Stimulated activated naive CD8-positive, alpha-beta T cell treated with anti-CD3 and anti-CD28 coated beads, Interleukin-15, Interleukin-2, amounts not matched to agents 100 U/mL and 50 U/mL, for 24 hours (primary cell): Measurements from ENCODE around the gene CORO2A.

ENCODE experiments used
- ATAC-seq: fragments of 150-1000 bp; cut with Tn5 transposase; one replicate; pipeline ENCODE4 v1.10.0; 2021
- DNase-seq: peaks from one replicate; pipeline ENCODE4 v3.0.0; 2021

CORO2A gene

GRCh38 chr9:98168153-98168780 is 24.2 kb downstream of the CORO2A start:
- ATAC-seq (no peak), DNase-seq (no peak)

- no peak for ATAC-seq
- DNase-seq, result no peak
Observed at GRCh38 chr9:98164912-98165311, 27.5 kb downstream of the CORO2A start.

- ATAC-seq (no peak), DNase-seq (no peak)
Observed at GRCh38 chr9:98162613-98163012, 29.8 kb downstream of the CORO2A start.

GRCh38 chr9:98161851-98162250 is 30.6 kb downstream of the CORO2A start:
- ATAC-seq (no peak), DNase-seq (no peak)

- DNase-seq (no peak), ATAC-seq (no peak)
Observed at GRCh38 chr9:98159790-98160189, 32.6 kb downstream of the CORO2A start.

GRCh38 chr9:98159301-98159700 is 33.1 kb downstream of the CORO2A start:
- no peak for ATAC-seq
- DNase-seq, result no peak

- peak; percentile 61 for ATAC-seq
Observed at GRCh38 chr9:98158071-98158831, 34.2 kb downstream of the CORO2A start.

GRCh38 chr9:98157372-98157771 is 35.1 kb downstream of the CORO2A start:
- no peak for ATAC-seq
- DNase-seq, result no peak

More at GRCh38 chr9:98158071-98158831, 34.2 kb downstream of the CORO2A start:
- no peak for DNase-seq

GRCh38 chr9:98154678-98155077 is 37.8 kb downstream of the CORO2A start:
- ATAC-seq (no peak), DNase-seq (no peak)

GRCh38 chr9:98152526-98152925 is 39.9 kb downstream of the CORO2A start:
- no peak for ATAC-seq
- no peak for DNase-seq

GRCh38 chr9:98150721-98151120 is 41.7 kb downstream of the CORO2A start:
- ATAC-seq (no peak), DNase-seq (no peak)

- DNase-seq (no peak), ATAC-seq (no peak)
Observed at GRCh38 chr9:98150164-98150563, 42.3 kb downstream of the CORO2A start.

GRCh38 chr9:98149422-98149821 is 43.0 kb downstream of the CORO2A start:
- DNase-seq, result no peak

GRCh38 chr9:98148486-98148885 is 44.0 kb downstream of the CORO2A start:
- DNase-seq (no peak), ATAC-seq (no peak)

More at GRCh38 chr9:98149422-98149821, 43.0 kb downstream of the CORO2A start:
- ATAC-seq, result no peak

- DNase-seq, result no peak
- no peak for ATAC-seq
Observed at GRCh38 chr9:98147582-98147981, 44.9 kb downstream of the CORO2A start.

- DNase-seq (no peak), ATAC-seq (no peak)
Observed at GRCh38 chr9:98146101-98146991, 46.1 kb downstream of the CORO2A start.

GRCh38 chr9:98144631-98145030 is 47.8 kb downstream of the CORO2A start:
- ATAC-seq (no peak), DNase-seq (no peak)

- ATAC-seq (no peak), DNase-seq (no peak)
Observed at GRCh38 chr9:98144076-98144475, 48.4 kb downstream of the CORO2A start.

GRCh38 chr9:98142925-98143481 is 49.4 kb downstream of the CORO2A start:
- DNase-seq (no peak), ATAC-seq (no peak)

GRCh38 chr9:98142182-98142907 is 50.1 kb downstream of the CORO2A start:
- ATAC-seq (peak; percentile 14), DNase-seq (no peak)

- DNase-seq, result no peak
- no peak for ATAC-seq
Observed at GRCh38 chr9:98140503-98140902, 51.9 kb downstream of the CORO2A start.

GRCh38 chr9:98136489-98136888 is 55.9 kb downstream of the CORO2A start:
- DNase-seq (no peak), ATAC-seq (no peak)
